ENCODE measurements around the gene DNAJC5.
"Not testable (repeated sequence)": the region's sequence is repeated elsewhere in the genome, so short reads cannot be mapped to it uniquely, and the experiment has no call there.

The DNAJC5 gene, protein sequence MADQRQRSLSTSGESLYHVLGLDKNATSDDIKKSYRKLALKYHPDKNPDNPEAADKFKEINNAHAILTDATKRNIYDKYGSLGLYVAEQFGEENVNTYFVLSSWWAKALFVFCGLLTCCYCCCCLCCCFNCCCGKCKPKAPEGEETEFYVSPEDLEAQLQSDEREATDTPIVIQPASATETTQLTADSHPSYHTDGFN

DNA sequence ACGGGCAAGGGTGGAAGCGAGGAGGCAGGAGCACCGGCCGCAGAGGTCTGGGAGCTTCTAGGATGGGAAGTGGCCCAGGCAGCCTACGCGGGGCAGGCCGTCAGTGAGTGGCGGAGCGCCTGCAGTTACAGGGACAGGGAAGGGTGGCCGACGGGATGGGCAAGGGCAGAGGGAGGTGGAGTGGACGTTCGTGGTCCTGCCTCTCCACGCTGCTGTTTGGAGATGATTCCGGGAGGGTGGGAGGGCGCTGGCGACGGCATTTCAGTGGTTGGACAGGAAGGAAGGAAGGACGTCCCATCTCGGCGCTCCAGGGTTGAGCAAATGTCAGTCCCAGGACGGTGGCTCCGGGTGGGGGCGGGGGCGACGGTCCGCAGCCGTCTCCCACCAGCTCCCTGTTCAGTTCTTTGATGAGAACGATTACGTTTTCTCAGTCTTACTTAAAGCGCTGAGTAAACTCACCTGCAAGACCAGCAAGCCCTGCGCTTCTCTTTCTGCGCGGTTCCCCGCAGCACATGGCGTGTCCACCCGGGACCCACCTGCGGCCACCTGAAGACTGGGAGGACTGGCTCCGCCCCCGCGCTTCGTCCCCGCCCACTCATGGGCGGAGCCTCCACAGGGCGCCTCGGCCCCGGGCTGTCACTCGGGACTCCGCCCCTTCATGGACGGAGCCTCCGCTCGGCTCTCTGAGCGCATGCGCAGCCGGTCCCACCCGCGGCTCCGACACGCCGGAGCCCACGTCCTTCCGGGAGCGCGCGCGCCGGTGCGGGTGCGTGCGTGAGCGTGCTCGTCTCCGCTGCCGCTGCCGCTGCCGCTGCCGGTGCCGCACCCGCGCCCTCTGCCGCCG, at the start of gene DNAJC5:
Gene DNAJC5 (plus strand): TSS at position 769 of the 844 bp plus-strand sequence. CDS start 33,220 bp downstream, outside the sequence.
- peak; percentile 94 for DNase-seq (ENCODE audit: low read depth in 2 of 2)

DNA sequence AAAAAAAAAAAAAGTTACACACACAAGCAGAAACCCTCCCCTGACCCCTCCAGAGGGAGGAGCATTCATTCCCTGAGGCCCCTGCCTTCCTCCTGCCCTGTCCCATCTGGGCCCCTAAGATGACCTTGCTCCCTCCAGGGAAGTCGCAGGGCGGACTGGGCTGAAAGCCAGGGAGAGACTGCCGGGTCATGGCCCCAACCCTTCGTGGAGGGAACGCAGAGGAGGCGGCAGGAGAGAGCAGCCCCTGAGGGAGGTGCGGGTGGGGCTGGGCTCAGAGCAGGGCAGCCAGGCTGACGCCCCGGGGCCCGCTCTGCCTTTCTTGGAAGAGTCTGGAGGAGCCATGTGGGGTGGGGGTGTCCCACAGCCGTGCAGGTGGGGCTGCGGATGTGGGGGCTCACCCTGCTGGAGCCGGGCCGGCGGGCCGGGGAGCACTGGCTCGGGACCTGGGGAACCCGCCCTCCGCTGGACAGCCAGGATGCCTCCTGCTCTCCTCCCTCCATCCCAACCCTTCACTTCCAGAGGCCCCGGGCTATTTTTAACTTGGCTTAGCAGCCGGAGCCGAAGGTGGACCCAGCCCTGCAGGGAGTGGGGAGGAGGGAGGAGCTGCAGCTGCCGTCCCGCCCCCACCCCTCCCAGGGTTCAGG, 48.7 kb upstream of the DNAJC5 start:
- no peak for DNase-seq (ENCODE audit: low read depth in 2 of 2)

DNA sequence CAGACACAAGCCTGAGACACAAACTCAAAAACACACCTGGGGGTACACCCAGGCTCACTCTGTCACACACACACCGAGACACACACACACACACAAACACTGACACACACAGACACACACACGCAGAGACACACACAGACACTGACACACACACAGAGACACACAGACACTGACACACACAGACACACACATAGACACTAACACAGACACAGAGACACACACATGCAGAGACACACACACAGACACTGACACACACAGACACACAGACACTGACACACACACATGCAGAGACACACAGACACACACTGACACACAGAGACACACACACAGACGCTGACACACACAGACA, 48.1 kb upstream of the DNAJC5 start:
- DNase-seq (ENCODE audit: low read depth in 2 of 2) = no peak

DNA sequence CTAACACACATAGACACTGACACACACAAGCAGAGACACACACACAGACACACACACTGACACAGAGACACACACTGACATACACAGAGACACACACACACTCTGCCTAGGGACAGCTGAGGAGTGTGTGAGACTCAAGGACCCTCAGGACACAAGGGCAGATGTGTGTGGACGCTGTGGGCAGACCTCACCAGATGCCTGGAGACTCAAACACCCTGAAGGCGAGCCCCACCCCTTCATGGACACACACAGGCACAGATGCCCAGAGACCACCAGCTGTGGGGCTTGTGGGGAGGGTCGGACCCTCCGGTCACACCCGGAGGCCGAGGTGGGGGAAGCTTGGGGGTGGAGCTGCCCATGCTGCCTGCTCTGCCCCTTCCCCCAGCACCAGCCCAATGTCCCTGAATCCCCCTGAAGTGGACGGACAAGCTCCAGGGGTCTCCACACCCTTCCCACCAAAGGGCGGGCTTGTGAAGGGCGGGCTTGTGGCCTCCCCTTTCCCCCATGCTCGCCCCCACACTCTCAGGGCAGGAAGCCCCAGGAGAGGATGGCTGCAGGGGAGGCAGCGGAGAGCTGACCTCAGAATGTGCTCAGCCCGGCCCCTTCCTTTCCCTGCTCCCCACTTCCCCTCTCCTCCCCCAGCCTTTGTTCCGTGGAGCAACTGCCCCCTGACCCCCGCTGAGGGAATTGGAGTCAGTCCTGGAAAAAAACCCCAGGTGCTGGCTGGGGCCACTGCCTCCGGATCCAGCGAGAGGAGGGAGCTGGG, 47.5 kb upstream of the DNAJC5 start:
- no peak for DNase-seq (ENCODE audit: low read depth in 2 of 2)

DNA sequence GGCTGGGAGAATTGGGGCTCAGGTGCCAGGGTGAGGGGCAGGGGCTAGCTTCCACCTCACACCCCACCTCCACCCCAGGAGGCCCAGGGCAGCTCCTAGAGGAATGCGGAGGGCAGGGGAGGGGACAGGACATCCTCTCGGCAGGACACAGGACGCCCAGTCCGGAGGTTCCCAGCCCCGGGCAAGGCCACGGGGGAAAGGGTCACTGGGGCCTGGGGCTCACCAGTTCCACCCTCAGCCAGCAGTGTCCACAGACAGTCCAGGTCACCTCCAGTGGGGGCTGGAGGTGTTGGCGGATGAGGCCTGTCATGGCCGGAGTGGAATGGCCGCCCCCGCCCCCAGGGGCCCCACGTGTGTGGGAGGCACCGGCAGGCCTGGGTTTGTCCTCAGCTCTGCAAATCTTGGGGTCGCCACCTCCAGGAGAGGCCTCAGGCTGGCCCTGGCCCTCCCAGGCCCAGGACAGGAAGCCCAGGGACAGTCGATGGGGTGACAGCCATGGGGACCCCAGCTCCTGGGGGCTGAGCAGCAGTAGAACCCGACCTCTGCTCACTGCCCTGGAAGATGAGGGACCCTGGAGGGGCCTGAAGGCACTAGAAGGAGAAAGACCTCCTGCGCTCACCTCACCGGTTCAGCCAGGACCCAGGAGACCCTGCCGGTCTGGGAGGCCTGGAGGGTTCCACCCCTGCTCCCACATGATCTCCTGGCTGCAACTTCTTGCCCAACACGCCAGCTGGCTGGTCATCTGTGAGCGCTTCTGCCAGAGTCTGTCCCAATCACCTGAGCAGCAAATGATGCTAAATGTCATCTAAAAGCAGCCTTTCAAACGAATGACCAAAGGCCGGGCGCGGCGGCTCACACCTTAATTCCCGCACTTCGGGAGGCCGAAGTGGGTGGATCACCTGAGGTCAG, 46.7 kb upstream of the DNAJC5 start:
- no peak for DNase-seq (ENCODE audit: low read depth in 2 of 2)

DNA sequence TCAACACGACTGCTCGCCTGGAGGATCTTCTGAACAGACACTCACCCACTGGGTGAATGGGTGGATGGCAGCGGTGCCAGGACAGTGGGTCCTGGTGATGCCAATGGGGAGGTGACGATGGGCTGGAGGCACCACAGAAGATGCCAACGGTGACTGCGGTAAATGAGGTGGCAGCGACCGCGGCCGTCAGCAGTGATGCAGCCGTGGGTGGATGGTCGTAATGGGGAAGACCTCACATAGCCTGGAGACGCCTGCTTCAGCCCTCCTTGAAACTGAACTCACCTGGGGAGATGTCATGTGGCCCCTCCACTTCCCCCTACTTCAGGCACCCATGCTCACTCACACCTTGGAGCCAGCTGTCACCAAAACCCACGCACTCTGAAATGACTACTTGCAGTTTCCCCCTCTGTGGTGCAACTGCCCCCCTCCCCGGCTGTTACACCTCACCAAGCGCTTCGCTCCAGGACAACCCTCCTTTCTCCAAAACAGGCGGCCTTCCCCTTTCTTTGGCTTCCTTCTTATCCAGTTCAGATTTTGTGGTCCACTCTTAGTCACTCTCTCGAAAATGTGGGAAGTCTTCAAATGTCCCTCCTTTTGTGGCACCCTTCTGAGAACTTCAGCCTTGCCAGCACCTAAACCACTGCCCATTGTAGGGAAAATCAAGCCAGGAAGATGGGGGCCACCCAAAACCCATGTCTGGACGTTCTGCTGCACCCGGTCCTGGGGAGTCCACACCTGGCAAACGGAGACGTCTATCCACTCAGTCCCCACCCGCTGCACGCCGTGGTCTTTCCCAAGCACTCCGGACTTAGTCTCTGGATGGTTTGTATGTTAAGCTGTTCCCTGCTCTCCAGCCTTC, 44.0 kb upstream of the DNAJC5 start:
- DNase-seq (ENCODE audit: low read depth in 2 of 2) = no peak

DNA sequence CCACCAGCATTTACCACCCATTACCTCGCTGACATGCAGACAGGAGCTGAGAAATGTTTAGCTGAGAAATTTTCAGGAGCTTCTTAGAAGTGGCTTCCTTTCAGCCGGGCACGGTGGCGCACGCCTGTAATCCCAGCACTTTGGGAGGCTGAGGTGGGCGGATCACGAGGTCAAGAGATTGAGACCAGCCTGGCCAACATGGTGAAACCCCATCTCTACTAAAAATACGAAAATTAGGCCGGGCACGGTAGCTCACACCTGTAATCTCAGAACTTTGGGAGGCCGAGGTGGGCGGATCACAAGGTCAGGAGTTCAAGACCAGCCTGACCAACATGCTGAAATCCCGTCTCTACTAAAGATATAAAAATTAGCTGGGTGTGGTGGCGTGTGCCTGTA, 43.4 kb upstream of the DNAJC5 start:
- DNase-seq (ENCODE audit: low read depth in 2 of 2) = not testable (repeated sequence)

DNA sequence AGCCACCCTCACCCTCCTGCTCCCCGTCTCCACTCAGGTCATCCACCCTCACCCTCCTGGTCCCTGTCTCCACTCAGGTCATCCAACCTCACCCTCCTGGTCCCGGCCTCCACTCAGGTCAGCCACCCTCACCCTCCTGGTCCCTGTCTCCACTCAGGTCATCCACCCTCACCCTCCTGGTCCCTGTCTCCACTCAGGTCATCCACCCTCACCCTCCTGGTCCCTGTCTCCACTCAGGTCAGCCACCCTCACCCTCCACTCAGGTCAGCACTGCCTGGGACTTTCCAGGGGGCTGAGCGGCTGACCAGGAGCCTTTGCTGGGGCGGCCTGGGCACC, 41.2 kb upstream of the DNAJC5 start:
- not testable (repeated sequence) for DNase-seq (ENCODE audit: low read depth in 2 of 2)

DNA sequence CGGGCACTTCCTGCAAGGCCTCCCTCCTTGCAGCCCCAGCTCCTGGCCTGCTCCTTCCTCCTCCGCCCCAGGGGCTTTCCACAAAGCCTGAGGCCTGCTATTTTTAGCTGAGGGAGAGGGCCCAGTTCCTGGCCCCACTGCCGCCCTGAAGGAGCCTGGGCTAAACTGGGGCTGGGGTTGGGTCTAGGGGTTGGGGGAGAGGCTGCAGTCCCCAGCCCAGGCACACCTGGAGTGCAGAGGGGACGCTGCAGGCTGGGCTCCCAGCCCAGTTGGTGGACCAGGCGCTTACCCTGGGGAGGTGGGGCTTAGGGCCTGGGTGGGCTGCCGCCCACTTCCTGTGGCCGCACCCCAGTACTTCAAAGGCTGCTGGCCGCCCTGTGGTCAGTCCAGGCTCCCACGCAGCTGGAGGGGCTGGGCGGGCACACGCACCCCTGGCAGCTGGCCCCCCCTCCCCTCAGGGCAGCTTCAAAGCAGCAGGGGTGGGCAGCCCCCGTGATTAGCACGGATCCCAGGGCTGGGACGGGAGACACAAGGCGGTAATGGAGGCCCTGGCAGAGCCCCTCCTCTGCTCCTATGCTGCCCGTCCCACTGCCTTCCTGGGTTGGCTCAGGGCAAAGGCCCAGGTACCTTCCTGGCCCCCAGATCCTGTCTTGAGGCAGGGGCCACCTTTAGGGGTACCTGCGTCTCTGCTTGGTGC, 40.7 kb upstream of the DNAJC5 start:
- DNase-seq (ENCODE audit: low read depth in 2 of 2) = no peak

DNA sequence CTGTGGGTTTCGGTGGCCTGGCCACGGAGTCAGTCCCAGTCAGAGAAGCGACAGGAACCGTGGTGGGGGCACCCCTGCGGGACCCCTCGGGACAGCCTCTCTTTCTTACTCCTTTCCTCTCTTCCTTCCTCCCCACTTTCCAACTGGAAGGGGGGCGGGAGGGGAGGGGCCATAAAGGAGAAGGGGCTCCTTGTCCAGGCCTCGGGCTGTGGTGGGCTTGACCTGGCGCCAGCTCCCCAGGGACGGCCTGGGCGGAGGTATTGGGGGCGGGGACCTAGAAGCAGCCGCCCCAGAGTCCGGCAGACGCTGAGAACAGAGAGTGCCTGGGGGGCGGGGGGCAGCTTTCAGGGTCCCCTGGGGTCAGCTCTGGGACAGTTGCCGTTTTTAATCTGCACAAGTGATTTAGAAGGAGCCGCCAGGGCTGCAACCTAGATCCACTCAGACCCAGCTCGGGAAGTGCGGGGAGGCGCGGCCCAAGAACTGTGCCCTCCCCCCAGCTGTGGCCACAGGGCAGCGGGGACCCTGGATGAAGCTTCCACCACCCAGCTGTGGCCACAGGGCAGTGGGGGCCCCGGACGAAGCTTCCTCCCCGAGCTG, 40.1 kb upstream of the DNAJC5 start:
- DNase-seq (ENCODE audit: low read depth in 2 of 2) = no peak

DNA sequence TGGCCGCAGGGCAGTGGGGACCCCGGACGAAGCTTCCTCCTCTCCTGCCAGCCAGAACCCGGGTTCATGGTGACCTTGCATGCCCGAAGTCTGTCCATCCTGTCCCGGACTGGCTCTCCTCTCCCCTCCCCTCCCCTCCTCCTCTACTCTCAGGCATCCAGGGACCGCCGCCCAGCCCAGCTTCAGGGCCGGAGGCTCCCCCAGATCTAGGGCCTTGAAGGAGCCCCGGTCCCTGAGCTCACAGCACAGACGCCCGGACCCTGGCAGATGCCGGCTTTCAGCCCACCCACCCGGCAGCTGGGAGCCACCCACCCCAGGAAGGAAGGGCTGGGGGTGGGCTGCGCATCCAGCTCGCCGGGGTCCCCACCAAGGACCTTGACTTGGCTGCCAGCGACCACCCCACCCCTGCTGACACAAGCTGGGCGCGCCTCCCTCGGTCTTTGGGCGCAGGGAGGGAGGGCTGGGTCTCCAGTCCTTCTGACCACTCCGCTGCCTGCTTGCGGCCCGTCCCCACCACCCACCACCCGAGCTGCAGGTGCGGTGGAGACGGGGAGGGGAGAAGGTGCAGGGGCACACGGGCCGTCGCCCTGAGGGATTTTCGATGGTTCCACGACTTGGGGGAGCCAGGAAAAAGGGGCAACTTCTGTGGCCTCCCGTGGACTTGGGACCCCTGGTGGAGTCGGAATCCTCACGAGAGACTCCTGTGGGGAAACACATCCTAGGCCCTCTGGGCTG, 39.4 kb upstream of the DNAJC5 start:
- no peak for DNase-seq (ENCODE audit: low read depth in 2 of 2)

DNA sequence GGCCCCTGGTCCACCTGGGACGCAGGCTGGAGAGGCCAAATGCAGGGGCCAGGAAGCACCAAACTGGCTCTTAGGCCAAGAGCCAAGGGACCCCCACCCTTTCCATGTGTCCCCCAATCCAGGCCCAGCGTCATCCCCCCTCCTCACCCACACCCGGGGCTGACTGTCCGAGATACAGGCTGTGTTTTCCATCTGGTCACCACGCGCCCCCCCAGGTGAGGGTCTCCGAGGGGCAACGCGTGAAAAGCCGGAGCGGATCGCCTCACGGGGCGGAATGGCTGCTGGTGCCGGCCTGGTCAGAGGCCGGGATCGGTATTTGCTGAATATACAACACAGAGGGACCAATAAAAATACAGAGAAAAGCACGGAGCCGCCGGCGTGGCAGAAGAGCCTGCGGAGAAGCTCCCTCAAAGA, 38.8 kb upstream of the DNAJC5 start:
- DNase-seq (ENCODE audit: low read depth in 2 of 2) = no peak

DNA sequence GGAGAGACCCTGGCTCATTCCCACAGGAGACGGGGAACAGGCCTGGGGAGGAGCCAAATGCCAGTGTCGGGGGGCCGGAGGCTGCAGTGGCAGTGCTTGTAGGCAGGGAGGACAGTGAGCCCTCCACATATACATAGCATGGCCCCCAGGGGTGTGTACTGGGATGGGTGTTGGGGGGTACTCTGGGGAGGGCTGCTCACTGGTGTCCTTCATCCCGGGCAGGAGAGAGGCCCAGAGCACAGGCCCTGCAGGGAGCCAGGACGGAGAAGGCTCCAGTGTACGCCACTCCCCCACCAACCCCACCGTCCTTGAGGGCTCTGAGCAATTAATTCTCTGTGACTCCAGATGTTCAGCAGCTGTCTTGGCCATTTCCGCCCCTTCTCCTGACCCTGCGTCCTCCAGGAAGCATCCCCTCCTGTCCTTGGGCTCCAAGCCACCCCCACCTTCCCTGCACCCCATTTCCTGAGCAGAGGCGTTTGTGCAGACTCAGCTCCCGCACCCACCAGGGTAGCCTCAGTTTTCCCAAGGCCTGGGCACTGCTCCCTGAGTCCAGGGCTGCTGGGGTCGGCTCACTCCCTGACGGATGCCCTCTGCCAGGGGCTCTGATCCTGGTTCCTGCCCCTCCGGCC, 37.0 kb upstream of the DNAJC5 start:
- no peak for DNase-seq (ENCODE audit: low read depth in 2 of 2)

DNA sequence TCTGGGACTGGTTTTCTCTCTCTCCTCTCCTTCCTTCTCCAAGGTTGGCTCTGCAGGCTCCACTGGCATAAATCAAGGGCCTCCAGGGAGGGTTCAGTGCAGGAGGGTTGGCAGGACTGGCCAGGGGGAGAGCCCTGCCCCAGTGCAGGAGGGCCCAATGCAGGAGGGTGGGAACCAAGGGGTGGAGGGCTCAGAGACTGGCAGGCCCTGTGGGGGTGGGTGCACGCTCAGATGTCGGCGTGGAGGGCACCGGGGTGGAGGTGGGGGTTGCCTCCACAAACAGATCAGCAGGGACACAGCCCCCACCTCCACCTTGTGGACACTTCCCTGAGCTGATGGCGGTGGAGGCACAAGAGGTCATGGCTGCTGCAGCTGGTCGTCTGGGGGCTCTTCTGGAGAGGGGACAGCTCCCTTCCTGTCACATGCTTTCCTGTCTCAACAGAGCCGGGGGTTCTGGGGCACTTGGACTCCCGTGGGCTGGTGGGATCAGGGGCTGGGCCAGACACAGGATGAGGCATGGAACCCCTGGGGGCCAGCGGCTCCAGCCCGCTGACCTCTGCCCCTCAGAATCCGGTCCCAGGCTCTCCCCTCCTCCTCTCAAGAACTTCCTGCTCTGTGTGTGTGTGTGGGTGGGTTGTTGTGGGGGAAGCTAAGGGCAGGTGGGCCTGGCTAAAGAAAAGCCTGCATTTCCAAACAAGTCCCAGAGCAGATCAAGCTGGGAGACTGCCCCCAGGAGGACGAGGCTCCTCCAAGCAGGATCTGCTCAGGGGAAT, 36.3 kb upstream of the DNAJC5 start:
- no peak for DNase-seq (ENCODE audit: low read depth in 2 of 2)

DNA sequence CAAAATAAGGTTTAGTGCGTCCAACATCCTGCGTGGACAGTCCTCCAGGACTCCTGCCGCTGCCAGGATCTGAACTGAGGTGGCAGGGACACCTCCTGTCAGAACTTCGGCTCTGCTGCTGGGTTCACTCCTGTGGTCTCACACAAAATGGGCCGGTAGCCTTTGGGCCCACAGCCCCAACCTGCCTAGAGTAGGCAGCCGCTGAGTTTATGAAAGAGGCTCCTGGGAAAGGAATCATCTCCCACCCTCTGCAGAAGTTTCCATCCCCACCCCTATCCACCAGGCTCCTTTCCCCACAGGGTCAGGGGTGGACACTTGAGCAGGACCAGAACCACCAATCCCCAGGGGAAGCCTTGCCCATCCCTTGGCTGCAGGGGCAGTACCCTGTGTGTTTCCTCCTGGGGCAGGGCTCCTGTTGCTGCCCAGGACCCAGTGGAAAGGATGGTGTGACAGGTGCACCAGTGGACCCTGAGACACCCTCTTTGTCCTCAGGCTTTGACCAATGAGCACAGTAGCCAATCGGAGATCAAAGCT, 35.7 kb upstream of the DNAJC5 start:
- DNase-seq (ENCODE audit: low read depth in 2 of 2) = no peak

DNA sequence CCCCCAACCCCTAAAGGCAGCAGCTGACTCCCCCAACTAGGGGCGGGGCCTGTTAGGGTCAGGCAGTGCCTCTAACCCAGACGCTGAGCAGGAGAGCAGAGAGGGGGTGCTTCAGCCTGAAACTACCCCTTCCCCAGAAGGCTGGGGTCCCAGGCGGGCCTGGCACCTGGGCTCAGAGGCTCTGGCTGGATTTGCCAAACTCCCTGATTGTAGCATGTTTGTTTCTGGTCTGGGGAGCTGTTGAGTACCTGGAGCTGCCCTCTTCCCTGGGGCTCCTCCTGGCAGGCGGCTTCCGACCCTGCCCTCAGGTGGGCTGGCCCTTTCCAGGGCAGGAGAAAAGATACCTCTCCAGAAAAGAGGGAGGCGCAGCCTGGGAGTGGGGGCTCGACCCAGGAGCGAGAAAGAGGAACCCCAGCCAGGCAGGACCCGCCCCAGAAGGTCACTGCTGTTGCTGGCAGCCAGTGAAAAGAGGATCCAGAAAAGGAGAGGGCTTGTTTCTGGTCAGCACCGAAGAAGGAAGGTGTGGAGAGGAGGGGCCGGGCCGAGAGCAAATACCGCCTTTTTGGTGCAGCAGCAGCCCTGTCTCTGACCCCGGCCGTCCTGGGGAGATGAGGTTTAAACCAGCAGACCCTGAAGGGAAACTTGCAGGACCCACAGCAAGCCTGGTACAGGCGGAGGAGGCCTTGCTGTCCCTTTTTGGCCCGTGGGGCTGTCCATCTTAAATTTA, 34.4 kb upstream of the DNAJC5 start:
- no peak for DNase-seq (ENCODE audit: low read depth in 2 of 2)
